Activated CD4-positive, alpha-beta T cell treated with anti-CD3 and anti-CD28 coated beads, Interleukin-2, amount 50 U/mL, for 16 hours (primary cell): ENCODE data around the gene PRKCE.
"Not testable (repeated sequence)": the region's sequence is repeated elsewhere in the genome, so short reads cannot be mapped to it uniquely, and the experiment has no call there.

Experiments used
- DNase-seq: peaks from one replicate; pipeline ENCODE4 v3.0.0-alpha.2; 2020

The PRKCE gene

GRCh38 chr2:45843136-45843535, 191.7 kb downstream of the PRKCE start:
- DNase-seq: peak; percentile 5

- DNase-seq: peak; percentile 29
Measured at GRCh38 chr2:45844796-45845457, 193.5 kb downstream of the PRKCE start.

GRCh38 chr2:45845566-45845965, 194.1 kb downstream of the PRKCE start:
- no peak for DNase-seq

- DNase-seq: peak; percentile 58
Measured at GRCh38 chr2:45849491-45850283, 198.2 kb downstream of the PRKCE start.

- DNase-seq: no peak
Measured at GRCh38 chr2:45850558-45850957, 199.1 kb downstream of the PRKCE start.

GRCh38 chr2:45851111-45851510, 199.6 kb downstream of the PRKCE start:
- no peak for DNase-seq

GRCh38 chr2:45851576-45852304, 200.3 kb downstream of the PRKCE start:
- DNase-seq: no peak

- no peak for DNase-seq
Measured at GRCh38 chr2:45852450-45853150, 201.1 kb downstream of the PRKCE start.

- DNase-seq: no peak
Measured at GRCh38 chr2:45855374-45855773, 203.9 kb downstream of the PRKCE start.

- no peak for DNase-seq
Measured at GRCh38 chr2:45856391-45857274, 205.2 kb downstream of the PRKCE start.

GRCh38 chr2:45857275-45857609, 205.8 kb downstream of the PRKCE start:
- no peak for DNase-seq

GRCh38 chr2:45857867-45858520, 206.5 kb downstream of the PRKCE start:
- DNase-seq: no peak

- not testable (repeated sequence) for DNase-seq
Measured at GRCh38 chr2:45858872-45859271, 207.4 kb downstream of the PRKCE start.

GRCh38 chr2:45859682-45860081, 208.2 kb downstream of the PRKCE start:
- DNase-seq: peak; percentile 37

- peak; percentile 42 for DNase-seq
Measured at GRCh38 chr2:45860136-45861121, 209.0 kb downstream of the PRKCE start.

GRCh38 chr2:45862843-45863242, 211.4 kb downstream of the PRKCE start:
- peak; percentile 20 for DNase-seq

- no peak for DNase-seq
Measured at GRCh38 chr2:45864121-45864520, 212.6 kb downstream of the PRKCE start.

- no peak for DNase-seq
Measured at GRCh38 chr2:45867349-45867748, 215.9 kb downstream of the PRKCE start.

- no peak for DNase-seq
Measured at GRCh38 chr2:45867800-45868199, 216.3 kb downstream of the PRKCE start.

- DNase-seq: no peak
Measured at GRCh38 chr2:45869165-45869501, 217.7 kb downstream of the PRKCE start.
